Neural cell (in vitro differentiated cells): Measurements from ENCODE around the gene KRTAP4-1. TPM values are rescaled to one million over a fixed set of nuclear protein-coding genes. Genes with fewer than 3 reads are reported as not detected.

Source experiments
- H2AFZ ChIP-seq: fragments of 200-600, 300-800 bp; sonication (generic), shearing (Covaris generic); 2 replicates; pipeline ENCODE4 v1.6.0; 2014; ENCODE audit warnings: low read depth, mild to moderate bottlenecking, antibody characterized with exemption, low read length, moderate library complexity
- H3F3A ChIP-seq: fragments of 200-600 bp; shearing (Covaris generic); 2 replicates; pipeline ENCODE4 v1.6.1; 2016; ENCODE audit warnings: mild to moderate bottlenecking, moderate library complexity, mixed read lengths, antibody characterized with exemption, low read length; ENCODE audit not compliant: insufficient read depth, poor library complexity, severe bottlenecking
- H3K27ac ChIP-seq: fragments of 200-600, 300-800 bp; sonication (generic), shearing (Covaris generic); 2 replicates; pipeline ENCODE4 v1.5.1; 2014; ENCODE audit warnings: mild to moderate bottlenecking, low read length, moderate library complexity
- H3K27me3 ChIP-seq: fragments of 300-800, 200-600 bp; sonication (generic), shearing (Covaris generic); 2 replicates; pipeline ENCODE4 v1.6.0; 2014; ENCODE audit warnings: mild to moderate bottlenecking, low read depth, low read length, moderate library complexity; ENCODE audit not compliant: insufficient read depth
- H3K36me3 ChIP-seq: fragments of 300-800, 200-600 bp; sonication (generic), shearing (Covaris generic); 2 replicates; pipeline ENCODE4 v1.5.1; 2014; ENCODE audit warnings: mild to moderate bottlenecking, antibody characterized with exemption, low read length, moderate library complexity; ENCODE audit not compliant: insufficient read depth
- H3K4me2 ChIP-seq: fragments of 300-800, 200-600 bp; sonication (generic), shearing (Covaris generic); 2 replicates; pipeline ENCODE4 v1.6.0; 2014; ENCODE audit warnings: mild to moderate bottlenecking, low read length
- H3K4me3 ChIP-seq: fragments of 300-800, 200-600 bp; sonication (generic), shearing (Covaris generic); 2 replicates; pipeline ENCODE4 v1.5.1; 2014; ENCODE audit warnings: mild to moderate bottlenecking, low read length, moderate library complexity
- H3K79me2 ChIP-seq: fragments of 200-600 bp; shearing (Covaris generic); replicated peaks from 2 replicates; pipeline ENCODE4 v1.6.0; 2014; ENCODE audit warnings: mild to moderate bottlenecking, low read length, moderate library complexity; ENCODE audit not compliant: insufficient read depth
- H3K9ac ChIP-seq: fragments of 300-800, 200-600 bp; sonication (generic), shearing (Covaris generic); 2 replicates; pipeline ENCODE4 v1.6.1; 2016; ENCODE audit warnings: mild to moderate bottlenecking, low read length, mixed read lengths
- H3K9me2 ChIP-seq: fragments of 200-600 bp; shearing (Covaris generic); 2 replicates; pipeline ENCODE4 v1.6.1; 2016; ENCODE audit warnings: mild to moderate bottlenecking, low read length, mixed read lengths; ENCODE audit not compliant: insufficient read depth
- H3K9me3 ChIP-seq: fragments of 200-600, 300-800 bp; sonication (generic), shearing (Covaris generic); 2 replicates; pipeline ENCODE4 v1.6.1; 2016; ENCODE audit warnings: mild to moderate bottlenecking, mixed run types, low read length, moderate library complexity, mixed read lengths
- H4K20me1 ChIP-seq: fragments of 200-600 bp; shearing (Covaris generic); 2 replicates; pipeline ENCODE4 v1.6.1; 2016; ENCODE audit warnings: mild to moderate bottlenecking, mixed run types; ENCODE audit not compliant: insufficient read depth
- CTCF ChIP-seq: fragments of 450-650 bp; IDR thresholded peaks from 2 replicates; pipeline ENCODE4 v1.5.1; 2014; ENCODE audit warnings: antibody characterized with exemption, mild to moderate bottlenecking, moderate library complexity; ENCODE audit not compliant: poor library complexity, severe bottlenecking
- EP300 ChIP-seq: fragments of 450-650 bp; conservative IDR thresholded peaks from 2 replicates; pipeline ENCODE4 v1.6.1; 2014; ENCODE audit warnings: antibody characterized with exemption, mild to moderate bottlenecking, moderate library complexity; ENCODE audit not compliant: poor library complexity, severe bottlenecking
- EZH2 ChIP-seq: fragments of 200-600, 300-800 bp; shearing (Covaris generic), sonication (generic); IDR thresholded peaks from 2 replicates; pipeline ENCODE4 v1.6.1; 2014; ENCODE audit warnings: antibody characterized with exemption, low read length, borderline replicate concordance, mild to moderate bottlenecking; ENCODE audit not compliant: insufficient read depth, poor library complexity, severe bottlenecking
- MXI1 ChIP-seq: fragments of 450-650 bp; conservative IDR thresholded peaks from 2 replicates; pipeline ENCODE4 v1.6.1; 2014; ENCODE audit warnings: antibody characterized with exemption, mild to moderate bottlenecking; ENCODE audit not compliant: poor library complexity, severe bottlenecking
- POLR2AphosphoS5 ChIP-seq: IDR thresholded peaks from 2 replicates; pipeline ENCODE4 v1.6.1; 2012
- RAD21 ChIP-seq: fragments of 450-650 bp; conservative IDR thresholded peaks from 2 replicates; pipeline ENCODE4 v1.6.1; 2014; ENCODE audit warnings: antibody characterized with exemption, mild to moderate bottlenecking, moderate library complexity
- REST ChIP-seq: IDR thresholded peaks from 2 replicates; pipeline ENCODE4 v1.6.1; 2012; ENCODE audit warnings: borderline replicate concordance
- SMC3 ChIP-seq: fragments of 450-650 bp; conservative IDR thresholded peaks from 2 replicates; pipeline ENCODE4 v1.6.1; 2014; ENCODE audit warnings: antibody characterized with exemption, mild to moderate bottlenecking, moderate library complexity; ENCODE audit not compliant: poor library complexity
- TAF1 ChIP-seq: IDR thresholded peaks from 2 replicates; pipeline ENCODE4 v1.6.1; 2012; ENCODE audit warnings: low read depth
- polyA plus RNA-seq: library from polyadenylated mRNA; depleted of rRNA; stranded (reverse); fragments of >200 nt; gene quantifications from 2 replicates; pipeline ENCODE4 v1.2.3, GENCODE V29; 2014

Gene KRTAP4-1
- polyA plus RNA-seq, 1 donor from 2014 or later: not detected

GRCh38 chr17:41185001-41185400 lies 290 bp upstream of the KRTAP4-1 start:
- H4K20me1 ChIP-seq: no peaks in the 10 kb centered on the region
- no peak overlapping the region for H3K4me3 ChIP-seq
- TF ChIP-seq SMC3 (no peak), CTCF (no peak), EP300 (no peak), TAF1 (no peak), EZH2 (no peak), MXI1 (no peak), RAD21 (no peak), POLR2AphosphoS5 (no peak), REST (no peak)
- H3K4me2 ChIP-seq: no peak overlapping the region
- no peaks in the 10 kb centered on the region for H3K9me2 ChIP-seq
- no peak overlapping the region for H3K9ac ChIP-seq
- H3K27me3 ChIP-seq: no peaks in the 10 kb centered on the region
- H3F3A ChIP-seq: no peaks in the 10 kb centered on the region
- no peaks in the 10 kb centered on the region for H3K79me2 ChIP-seq
- H3K27ac ChIP-seq: no peak overlapping the region
- H3K9me3 ChIP-seq: no peaks in the 10 kb centered on the region
- no peak overlapping the region for H2AFZ ChIP-seq
- H3K36me3 ChIP-seq: no peaks in the 10 kb centered on the region

GRCh38 chr17:41178843-41179616 lies 5.7 kb downstream of the KRTAP4-1 start:
- Histone ChIP-seq H3K9ac (no peak overlapping the region), H3K9me3 (no peaks in the 10 kb centered on the region), H4K20me1 (no peaks in the 10 kb centered on the region), H3K4me2 (no peak overlapping the region), H3K9me2 (no peaks in the 10 kb centered on the region), H3K4me3 (no peak overlapping the region), H3K27ac (no peak overlapping the region), H3K79me2 (no peaks in the 10 kb centered on the region), H2AFZ (no peak overlapping the region), H3K36me3 (no peaks in the 10 kb centered on the region), H3F3A (no peaks in the 10 kb centered on the region), H3K27me3 (no peaks in the 10 kb centered on the region)
- no peak for TF ChIP-seq REST
- TF ChIP-seq SMC3: no peak
- no peak for TF ChIP-seq MXI1
- TF ChIP-seq EZH2: no peak
- no peak for TF ChIP-seq POLR2AphosphoS5
- no peak for TF ChIP-seq TAF1
- no peak for TF ChIP-seq RAD21
- no peak for TF ChIP-seq CTCF
- no peak for TF ChIP-seq EP300
